Amygdala (tissue), 56 donors: ENCODE data around the gene CTNNBL1.
"Not testable (repeated sequence)": the region's sequence is repeated elsewhere in the genome, so short reads cannot be mapped to it uniquely, and the experiment has no call there.

Source experiments
- DNase-seq, 56 donors: peaks; one replicate each; lab custom pipeline; 2025; lab: John Stamatoyannopoulos, UW

CTNNBL1 gene

GRCh38 chr20:37677969-37678861, 15.6 kb upstream of the CTNNBL1 start:
- no peak for DNase-seq

GRCh38 chr20:37679751-37680150, 14.1 kb upstream of the CTNNBL1 start:
- DNase-seq: not testable (repeated sequence)

DNA sequence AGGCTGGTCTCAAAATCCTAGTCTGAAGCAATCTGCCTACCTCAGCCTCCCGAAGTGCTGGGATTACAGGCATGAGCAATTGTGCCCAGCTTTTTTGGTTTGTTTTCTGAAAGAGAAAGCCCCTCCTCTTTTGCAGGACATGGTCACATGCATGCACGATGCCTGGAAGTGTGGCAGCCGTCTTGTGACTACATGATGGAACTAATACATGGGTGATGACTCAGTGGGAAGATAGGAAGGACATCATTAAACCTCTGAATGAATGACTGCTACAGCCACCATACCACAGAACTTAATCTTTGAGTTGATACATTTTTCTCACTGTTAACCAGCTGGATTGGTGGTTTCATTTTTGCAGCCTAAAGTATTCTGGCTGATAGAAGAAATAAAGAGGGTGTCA, 13.4 kb upstream of the CTNNBL1 start:
- DNase-seq: no peak

DNA sequence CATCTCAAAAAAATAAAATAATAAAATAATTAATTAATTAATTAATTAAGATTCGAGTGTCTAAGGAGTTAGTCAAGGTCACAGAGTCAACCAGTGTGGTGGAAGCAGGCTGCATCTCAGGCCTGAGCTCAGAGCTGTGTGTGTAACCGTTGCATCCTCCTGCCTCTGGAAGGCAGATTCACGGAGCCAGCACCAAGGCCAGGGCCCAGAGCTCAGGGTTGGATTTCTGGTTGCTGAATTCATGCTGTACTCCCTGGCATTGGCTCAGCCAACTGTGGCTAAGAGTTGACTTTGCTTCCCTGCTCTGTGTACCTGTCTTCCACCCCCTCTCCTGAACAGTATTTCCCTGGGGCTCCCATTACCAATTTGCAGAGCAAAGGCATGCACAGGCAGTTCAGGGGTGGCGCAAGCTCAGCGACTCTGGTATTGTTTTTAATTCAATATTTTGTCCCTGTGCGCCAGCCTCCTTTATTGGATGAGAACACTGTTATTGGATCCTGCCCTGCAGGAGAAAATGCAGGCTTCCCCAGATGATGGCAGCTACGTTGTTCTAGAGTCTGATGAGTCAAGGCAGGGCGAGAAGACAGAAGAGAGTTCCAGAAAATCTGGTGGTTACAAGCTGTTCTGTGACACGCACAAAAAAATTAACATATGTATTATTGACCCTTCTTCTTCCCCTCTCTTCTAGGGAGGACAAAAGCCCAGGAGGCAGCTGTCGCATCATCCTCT, 12.3 kb upstream of the CTNNBL1 start:
- DNase-seq: no peak

GRCh38 chr20:37683146-37683545, 10.7 kb upstream of the CTNNBL1 start:
- not testable (repeated sequence) for DNase-seq

GRCh38 chr20:37686762-37687477, 6.9 kb upstream of the CTNNBL1 start:
- DNase-seq: no peak

DNA sequence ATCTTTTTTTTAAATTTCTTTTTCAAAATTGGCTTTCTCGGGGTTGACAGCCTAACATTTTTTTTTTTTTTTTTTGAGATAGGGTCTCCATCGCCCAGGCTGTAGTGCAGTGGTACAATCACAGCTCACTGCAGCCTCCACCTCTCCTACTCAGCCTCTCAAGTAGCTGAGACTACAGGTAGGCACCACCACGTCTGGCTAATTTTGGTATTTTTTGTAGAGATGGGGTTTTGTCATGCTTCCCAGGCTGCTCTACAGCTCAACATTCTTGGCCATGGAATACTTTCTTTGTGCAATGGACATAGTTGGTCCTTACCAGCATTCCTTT, 6.4 kb upstream of the CTNNBL1 start:
- no peak for DNase-seq

- DNase-seq: no peak
These were observed 5.7 kb upstream of the CTNNBL1 start for GRCh38 chr20:37688093-37688492.

- no peak for DNase-seq
These were observed 3.0 kb upstream of the CTNNBL1 start for GRCh38 chr20:37690626-37691369.

GRCh38 chr20:37692459-37693166, 1.2 kb upstream of the CTNNBL1 start:
- no peak for DNase-seq

DNA sequence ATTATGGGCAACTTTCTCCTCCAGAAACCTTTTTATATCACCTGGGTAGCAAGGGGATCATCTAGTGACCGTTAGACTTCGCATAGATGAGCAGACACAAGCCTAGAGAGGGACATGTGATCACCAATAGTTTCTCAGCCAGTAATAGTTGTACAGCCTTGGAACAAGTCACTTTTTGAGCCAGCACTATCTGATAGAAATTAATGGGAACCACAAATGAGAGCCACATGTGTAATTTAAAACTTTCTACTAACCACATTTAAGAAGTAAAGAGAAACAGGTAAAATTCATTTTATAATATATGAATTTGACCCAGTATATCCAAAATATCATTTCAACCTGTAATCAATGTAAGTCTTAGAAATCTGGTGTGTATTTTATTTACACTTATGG, 592 bp upstream of the CTNNBL1 start:
- no peak for DNase-seq

- no peak for DNase-seq
These were observed 2.0 kb downstream of the CTNNBL1 start for GRCh38 chr20:37695684-37696342.

GRCh38 chr20:37697314-37697713, 3.5 kb downstream of the CTNNBL1 start:
- DNase-seq: peak in 3 of 56 donors; percentile 2 to 18 (median 3)

DNA sequence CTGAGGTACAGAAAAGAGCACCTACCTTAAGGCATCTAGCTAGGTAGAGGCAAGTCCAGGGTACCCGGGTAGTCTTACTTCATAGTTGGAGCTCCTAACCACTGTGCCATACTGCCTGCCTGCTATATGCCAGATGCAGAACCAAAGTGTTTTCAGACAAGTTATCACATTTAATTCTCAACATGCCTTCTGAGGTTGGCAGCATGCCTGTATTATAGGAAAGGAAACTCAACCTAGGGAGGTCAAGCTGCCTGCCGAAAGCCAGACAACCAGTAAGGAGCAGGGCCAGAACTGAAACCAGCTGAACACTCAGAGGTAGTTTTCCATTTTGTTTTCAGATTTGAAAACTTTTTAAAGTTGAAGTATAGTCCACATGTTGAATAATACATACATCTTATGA, 5.4 kb downstream of the CTNNBL1 start:
- DNase-seq: no peak

DNA sequence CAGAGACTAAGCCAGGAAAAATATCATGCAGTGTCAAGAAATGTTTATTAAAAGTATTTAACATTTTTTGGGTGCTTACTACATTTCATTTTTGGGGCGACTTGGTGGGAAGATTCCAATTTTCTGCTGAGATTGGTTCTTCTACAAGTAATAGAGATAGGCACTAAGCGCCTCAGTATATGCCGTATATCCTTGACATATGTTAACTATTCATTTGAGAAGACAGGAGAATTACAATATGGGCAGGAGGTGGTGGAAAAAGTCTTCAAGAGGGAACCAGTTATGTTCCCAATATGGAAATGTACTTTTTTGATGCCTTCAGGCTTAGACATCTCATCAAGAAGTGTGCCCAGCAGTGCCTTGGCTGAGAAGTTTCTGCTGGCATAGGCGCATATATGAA, 6.5 kb downstream of the CTNNBL1 start:
- DNase-seq: no peak

GRCh38 chr20:37701676-37702075, 7.8 kb downstream of the CTNNBL1 start:
- not testable (repeated sequence) for DNase-seq

DNA sequence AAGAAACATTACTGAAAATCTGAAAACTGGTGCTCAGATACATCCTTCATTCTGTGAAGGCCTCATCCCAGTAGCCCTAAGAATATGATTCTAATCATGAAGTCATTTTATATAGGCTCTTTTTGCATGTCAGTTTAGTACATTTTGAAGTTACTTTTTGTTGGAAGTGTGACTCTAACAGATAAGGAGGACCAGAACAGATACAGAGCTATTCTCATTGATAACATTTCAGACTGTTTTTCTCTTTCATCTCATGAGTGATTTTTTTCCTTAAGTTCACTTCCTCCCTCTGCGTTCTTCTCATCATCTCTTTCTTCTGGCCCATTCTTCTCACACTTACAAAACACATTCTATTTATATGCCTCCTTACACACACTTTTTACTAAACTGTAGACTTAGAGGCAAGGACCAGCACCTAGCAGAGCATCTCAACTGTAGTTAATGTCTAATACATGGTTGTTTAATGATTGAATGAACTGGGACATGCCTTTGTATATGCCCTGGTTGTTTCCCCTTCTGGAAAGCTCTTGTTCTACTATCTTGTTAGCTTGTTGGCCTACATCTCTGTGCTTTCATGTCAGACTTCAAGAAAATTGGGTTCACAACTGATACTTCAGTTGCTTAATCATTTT, 8.7 kb downstream of the CTNNBL1 start:
- no peak for DNase-seq

DNA sequence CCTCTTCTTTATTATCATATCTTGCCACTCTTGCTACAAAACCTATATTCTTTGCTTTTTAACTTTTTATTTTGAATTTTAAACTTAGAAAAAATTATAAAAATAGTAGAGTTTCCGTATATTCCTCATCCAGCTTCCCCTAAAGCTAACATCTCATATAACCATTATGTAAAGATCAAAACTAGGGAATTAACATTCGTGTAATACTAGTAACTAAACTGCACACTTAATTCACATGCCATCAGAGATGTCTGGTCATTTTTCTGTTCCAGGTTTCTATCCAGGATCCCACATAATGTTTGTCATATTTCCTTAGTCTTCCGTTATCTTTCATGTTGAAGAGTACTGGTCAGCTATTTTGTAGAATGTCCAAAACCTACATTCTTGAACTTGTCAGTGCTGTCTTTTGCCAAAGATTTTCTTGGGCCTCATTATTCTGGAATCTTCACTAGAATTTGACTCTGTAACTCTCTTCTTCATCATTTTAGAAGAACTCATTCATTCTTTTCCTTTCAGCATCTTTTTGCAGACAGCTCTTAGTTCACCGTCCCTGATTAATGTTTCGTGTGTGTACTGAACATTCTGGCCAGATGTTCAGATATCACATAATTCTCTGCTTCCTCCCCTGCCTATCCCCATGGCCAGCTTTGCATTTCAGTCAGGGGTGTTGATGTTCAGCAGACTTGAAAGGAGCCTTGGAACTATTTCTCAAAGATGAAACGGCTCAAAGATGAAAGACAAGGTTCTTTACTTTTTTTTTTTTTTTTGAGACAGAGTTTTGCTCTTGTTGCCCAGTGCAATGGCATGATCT, 9.4 kb downstream of the CTNNBL1 start:
- DNase-seq: no peak
